GM19238 (cell line): ENCODE data around the gene CCPG1.

ENCODE experiments used
- DNase-seq: peaks from one replicate; pipeline ENCODE4 v3.0.0; 2011; ENCODE audit warnings: low spot score; ENCODE audit not compliant: insufficient read length

Gene CCPG1

DNA sequence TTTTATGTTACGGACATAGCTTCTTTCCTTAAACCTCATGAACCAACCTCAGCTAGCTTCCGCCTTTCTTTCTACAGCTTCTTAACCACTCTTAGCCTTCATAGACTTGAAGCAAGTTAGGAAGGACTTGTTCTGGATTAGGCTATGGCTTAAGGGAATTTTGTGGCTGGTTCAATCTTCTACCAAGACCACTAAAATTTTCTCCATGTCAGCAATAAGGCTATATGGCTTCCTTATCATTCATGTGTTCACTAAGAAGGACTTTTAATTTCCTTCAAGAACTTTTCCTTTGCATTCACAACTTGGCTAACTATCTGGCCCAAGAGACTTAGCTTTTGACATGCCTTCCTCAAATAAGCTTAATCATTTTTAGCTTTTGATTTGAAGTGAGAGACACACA is 24.5 kb downstream of the CCPG1 start:
- DNase-seq, result no peak

DNA sequence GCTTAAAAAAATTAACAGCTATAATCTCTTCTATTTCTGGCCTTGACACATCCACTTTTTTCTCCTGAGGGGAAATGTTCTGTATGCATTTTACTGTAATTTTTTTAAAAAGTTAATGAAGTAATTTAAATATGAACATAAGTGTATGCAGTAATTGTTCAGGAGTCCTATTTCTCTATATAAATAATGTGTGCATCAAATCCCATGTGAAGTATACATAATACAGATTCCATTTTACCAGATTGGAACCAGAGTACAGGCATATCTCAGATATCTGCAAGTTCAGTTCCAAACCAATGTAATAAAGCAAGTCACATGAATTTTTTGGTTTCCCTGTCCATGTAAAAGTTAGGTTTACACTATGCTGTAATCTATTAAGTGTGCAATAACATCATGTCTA is 26.6 kb downstream of the CCPG1 start:
- DNase-seq, result no peak

GRCh38 chr15:55379095-55379494 is 29.1 kb downstream of the CCPG1 start:
- DNase-seq, result no peak

GRCh38 chr15:55372701-55373440 is 35.3 kb downstream of the CCPG1 start:
- no peak for DNase-seq

DNA sequence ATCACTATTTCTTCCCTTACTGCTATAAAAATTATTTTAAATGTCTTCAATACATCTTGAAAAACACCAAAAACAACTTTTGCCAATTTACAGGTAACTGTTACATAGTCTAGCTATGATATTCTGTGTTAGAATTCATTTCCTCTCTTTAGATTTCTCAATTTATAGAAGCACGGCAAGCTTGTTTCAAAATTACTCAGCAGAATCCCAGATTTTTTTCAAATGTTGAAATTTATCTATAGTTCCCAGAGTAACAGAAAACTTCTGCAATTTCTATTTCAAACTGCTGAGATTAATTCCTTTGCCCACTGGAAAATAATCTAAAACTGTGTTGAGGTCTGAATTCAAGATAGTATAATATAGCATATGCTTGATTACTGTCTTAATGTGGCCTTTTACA is 41.2 kb downstream of the CCPG1 start:
- no peak for DNase-seq

DNA sequence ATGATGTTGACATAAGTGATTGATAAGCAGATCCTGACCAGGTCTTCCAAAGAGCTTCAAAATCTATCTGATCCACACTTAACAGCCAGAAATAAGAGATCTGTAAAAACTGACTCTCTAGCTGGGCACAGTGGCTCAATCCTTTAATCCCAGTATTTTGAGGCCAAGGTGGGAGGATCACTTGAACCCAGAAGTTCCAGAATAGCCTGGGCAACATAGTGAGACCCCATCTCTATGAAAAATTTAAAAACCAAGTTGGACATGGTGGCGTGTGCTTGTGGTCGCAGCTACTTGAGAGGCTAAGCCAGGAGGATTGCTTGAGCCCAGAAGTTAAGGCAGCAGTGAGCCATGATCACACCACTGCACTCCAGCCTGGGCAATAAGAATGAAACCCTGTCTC is 45.5 kb downstream of the CCPG1 start:
- no peak for DNase-seq

DNA sequence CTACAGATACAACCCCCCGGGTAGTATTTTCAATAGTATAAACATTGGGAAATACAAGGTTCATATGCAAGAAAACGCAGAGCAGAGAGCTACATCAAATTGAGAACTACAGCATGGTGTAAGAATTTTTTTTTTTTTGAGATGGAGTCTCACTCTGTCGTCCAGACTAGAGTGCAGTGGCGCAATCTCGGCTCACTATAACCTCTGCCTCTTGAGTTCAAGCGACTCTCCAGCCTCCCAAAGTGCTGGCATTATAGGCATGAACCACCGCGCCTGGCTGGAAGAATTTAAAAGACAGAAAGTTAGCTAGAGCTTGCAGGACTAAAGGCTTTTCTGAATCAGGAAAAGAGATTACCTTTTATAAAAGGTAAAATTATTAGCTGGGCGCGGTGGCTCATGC is 47.1 kb downstream of the CCPG1 start:
- no peak for DNase-seq

GRCh38 chr15:55360256-55360655 is 47.9 kb downstream of the CCPG1 start:
- DNase-seq, result no peak

- no peak for DNase-seq
Measured at GRCh38 chr15:55358471-55358870, 49.7 kb downstream of the CCPG1 start.

DNA sequence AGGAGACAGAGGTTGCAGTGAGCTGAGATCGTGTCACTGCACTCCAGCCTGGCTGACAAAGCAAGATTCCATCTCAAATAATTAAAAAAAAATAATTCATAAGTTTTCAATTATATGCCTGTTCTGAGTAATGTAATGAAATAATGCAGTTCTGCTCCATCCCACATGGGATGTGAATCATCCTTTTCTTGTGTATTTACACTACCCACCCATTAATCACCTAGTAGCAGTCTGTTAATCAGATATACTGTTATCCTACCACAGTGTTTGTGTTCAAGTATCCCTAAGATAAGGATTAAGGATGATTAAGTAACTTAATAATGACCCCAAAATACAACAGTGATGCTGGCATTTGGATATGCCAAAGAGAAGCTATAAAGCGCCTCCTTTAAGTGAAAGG is 50.4 kb downstream of the CCPG1 start:
- no peak for DNase-seq

DNA sequence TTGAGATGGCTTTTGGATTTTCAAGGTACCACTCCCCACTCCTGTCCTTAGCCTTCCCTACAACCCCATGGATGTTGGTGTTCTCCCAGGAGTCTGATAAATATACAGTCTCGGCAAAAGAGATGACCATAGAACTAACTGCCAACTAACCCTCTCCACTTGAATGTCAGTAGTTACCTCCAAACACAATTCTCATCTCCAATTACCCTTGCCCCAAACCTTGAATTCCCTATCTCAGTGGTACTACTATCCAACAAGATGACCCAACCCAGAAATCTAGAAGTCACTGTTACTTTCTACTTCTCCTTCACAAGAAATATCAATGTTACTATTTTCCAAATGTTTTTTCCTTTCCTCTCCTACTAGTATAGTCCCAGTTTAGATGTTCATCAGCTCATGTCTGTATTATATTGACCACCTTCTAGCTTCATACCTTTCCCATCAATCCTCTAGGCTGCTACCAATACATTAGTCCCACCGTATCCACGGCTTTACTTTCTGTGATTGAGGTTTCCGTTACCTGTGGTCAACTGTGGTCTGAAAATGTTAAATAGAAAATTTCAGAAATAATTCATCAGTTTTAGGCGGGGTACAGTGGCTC is 51.1 kb downstream of the CCPG1 start:
- no peak for DNase-seq

- no peak for DNase-seq
Measured at GRCh38 chr15:55353025-55353424, 55.1 kb downstream of the CCPG1 start.

- no peak for DNase-seq
Measured at GRCh38 chr15:55349282-55349681, 58.9 kb downstream of the CCPG1 start.

DNA sequence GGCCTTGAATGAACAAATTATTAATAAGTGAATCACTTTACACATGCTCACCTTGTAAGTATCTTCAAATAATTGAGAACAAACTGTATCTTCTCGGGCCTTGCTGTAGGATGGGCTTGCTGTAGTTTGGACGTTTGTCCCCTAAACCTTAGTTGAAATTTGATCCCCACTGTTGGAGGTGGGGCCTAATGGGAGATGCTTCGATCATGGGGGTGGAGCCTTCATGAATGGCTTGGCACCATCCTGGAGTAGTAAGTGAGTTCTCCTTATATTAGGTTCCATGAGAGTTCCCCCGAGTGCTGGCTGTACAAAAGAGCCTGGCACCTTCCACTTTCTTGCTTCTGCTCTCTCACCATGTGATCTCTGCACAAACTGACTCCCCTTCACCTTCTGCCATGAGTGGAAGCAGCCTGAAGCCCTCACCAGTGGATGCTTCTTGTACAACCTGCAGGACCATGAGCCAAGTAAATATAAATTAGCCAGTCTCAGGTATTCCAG is 59.8 kb downstream of the CCPG1 start:
- DNase-seq, result no peak

DNA sequence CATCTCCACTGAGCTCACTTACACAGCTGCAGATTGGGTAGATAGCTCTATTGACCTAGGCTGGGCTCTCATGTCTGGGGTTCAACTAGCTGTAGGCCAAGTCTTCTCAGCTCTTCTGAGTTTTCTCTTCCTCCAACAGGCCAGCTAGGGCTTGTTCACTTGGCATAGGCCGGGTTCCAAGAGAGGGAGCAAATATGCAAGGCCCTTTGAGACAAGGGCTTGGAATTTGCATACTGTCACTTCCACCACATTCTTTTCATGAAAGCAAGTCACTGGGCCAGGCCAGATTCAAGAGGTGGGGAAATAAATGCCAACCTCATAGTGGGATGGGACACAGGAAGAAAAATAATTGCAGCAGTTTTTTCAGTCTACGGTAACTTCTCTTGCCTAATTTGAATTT is 64.0 kb downstream of the CCPG1 start:
- no peak for DNase-seq

- DNase-seq, result no peak
Measured at GRCh38 chr15:55343168-55343567, 65.0 kb downstream of the CCPG1 start.

DNA sequence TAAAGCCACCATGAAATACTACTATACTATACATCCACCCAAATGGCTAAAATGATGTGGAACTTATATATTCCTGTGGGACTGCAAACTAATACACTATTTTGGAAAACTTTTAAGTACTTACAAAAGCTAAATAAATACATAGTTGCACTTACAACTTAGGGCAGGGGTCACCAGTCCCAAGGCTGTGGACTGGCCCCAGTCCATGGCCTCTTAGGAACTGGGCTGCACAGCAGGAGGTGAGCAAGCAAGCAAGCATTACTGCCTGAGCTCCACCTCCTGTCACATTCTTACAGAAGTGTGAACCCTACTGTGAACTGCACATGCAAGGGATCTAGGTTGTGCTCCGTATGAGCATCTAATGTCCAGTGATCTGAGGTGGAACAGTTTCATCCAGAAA is 71.0 kb downstream of the CCPG1 start:
- no peak for DNase-seq

DNA sequence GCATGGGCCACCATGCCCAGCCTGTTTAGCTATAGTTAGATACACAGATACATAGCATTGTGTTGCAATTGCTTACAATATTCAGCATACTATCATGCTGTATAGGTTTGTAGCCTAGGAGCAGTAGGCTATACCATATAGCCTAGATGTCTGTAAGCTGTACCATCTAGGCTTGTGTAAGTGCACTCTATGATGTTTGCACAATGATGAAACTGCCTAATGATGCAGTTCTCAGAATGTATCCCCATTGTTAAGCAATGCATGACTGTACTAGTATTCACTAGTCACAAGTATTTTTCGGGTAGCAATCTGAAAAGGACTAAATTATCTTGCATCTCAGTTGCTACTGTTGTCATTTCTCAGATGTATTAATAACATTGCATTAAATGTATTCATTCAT is 73.2 kb downstream of the CCPG1 start:
- DNase-seq, result no peak

- no peak for DNase-seq
Measured at GRCh38 chr15:55334371-55334770, 73.8 kb downstream of the CCPG1 start.

- no peak for DNase-seq
Measured at GRCh38 chr15:55327387-55327786, 80.8 kb downstream of the CCPG1 start.

GRCh38 chr15:55322467-55322866 is 85.7 kb downstream of the CCPG1 start:
- no peak for DNase-seq

GRCh38 chr15:55320963-55321362 is 87.2 kb downstream of the CCPG1 start:
- no peak for DNase-seq

GRCh38 chr15:55320238-55320550 is 88.0 kb downstream of the CCPG1 start:
- no peak for DNase-seq
